Measurements from ENCODE around the gene GNAT3.

DNA sequence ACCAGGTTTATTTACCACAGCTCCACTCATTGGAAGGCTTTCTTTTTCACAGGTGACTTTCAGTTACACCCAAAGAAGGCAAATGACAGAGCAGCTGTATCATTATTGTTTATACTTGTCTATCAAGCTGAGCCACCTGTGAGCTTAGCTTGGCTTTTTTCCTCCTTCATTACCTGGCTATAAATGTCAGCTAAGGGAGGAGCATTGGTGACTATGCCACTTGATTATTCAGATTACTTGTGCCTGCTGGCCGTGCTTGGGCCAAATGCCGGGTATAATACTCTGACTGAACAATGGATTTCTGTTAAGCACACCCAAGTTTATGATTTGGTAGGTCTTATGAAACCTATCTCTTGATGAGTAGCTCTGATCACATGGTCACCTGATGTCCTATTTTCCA lies 9.9 kb upstream of the GNAT3 start:
- no peak for TF ChIP-seq ZSCAN5A (tag by site-specific recombination; IDR thresholded peaks at IDR 0.05)
- TF ChIP-seq ZNF10 (tag by site-specific recombination; IDR thresholded peaks at IDR 0.05), result no peak
- TF ChIP-seq CTCF (tag by site-specific recombination; IDR thresholded peaks at IDR 0.05), result no peak
- TF ChIP-seq ZBTB8A (tag by site-specific recombination; IDR thresholded peaks at IDR 0.05), result no peak
- TF ChIP-seq, protein P1, sequence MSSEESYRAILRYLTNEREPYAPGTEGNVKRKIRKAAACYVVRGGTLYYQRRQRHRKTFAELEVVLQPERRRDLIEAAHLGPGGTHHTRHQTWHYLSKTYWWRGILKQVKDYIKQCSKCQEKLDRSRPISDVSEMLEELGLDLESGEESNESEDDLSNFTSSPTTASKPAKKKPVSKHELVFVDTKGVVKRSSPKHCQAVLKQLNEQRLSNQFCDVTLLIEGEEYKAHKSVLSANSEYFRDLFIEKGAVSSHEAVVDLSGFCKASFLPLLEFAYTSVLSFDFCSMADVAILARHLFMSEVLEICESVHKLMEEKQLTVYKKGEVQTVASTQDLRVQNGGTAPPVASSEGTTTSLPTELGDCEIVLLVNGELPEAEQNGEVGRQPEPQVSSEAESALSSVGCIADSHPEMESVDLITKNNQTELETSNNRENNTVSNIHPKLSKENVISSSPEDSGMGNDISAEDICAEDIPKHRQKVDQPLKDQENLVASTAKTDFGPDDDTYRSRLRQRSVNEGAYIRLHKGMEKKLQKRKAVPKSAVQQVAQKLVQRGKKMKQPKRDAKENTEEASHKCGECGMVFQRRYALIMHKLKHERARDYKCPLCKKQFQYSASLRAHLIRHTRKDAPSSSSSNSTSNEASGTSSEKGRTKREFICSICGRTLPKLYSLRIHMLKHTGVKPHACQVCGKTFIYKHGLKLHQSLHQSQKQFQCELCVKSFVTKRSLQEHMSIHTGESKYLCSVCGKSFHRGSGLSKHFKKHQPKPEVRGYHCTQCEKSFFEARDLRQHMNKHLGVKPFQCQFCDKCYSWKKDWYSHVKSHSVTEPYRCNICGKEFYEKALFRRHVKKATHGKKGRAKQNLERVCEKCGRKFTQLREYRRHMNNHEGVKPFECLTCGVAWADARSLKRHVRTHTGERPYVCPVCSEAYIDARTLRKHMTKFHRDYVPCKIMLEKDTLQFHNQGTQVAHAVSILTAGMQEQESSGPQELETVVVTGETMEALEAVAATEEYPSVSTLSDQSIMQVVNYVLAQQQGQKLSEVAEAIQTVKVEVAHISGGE (tag by site-specific recombination; conservative IDR thresholded peaks at IDR 0.05; ENCODE audit: low read depth), result no peak
- TF ChIP-seq ZNF274 (IDR thresholded peaks at IDR 0.05; ENCODE audit: low read length), result no peak
- TF ChIP-seq ZNF274 (tag by site-specific recombination; IDR thresholded peaks at IDR 0.05; ENCODE audit: borderline replicate concordance), result no peak
- TF ChIP-seq IKZF3 (tag by site-specific recombination; IDR thresholded peaks at IDR 0.05), result no peak
- no peak for TF ChIP-seq ZNF24 (tag by site-specific recombination; IDR thresholded peaks at IDR 0.05)
- TF ChIP-seq ZNF600 (tag by site-specific recombination; IDR thresholded peaks at IDR 0.05), result no peak
- no peak for TF ChIP-seq PRDM1 (tag by site-specific recombination; IDR thresholded peaks at IDR 0.05)
- TF ChIP-seq YY2 (tag by site-specific recombination; IDR thresholded peaks at IDR 0.05), result no peak
- TF ChIP-seq, protein P2, sequence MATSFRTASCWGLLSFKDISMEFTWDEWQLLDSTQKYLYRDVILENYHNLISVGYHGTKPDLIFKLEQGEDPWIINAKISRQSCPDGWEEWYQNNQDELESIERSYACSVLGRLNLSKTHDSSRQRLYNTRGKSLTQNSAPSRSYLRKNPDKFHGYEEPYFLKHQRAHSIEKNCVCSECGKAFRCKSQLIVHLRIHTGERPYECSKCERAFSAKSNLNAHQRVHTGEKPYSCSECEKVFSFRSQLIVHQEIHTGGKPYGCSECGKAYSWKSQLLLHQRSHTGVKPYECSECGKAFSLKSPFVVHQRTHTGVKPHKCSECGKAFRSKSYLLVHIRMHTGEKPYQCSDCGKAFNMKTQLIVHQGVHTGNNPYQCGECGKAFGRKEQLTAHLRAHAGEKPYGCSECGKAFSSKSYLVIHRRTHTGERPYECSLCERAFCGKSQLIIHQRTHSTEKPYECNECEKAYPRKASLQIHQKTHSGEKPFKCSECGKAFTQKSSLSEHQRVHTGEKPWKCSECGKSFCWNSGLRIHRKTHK (tag by site-specific recombination; IDR thresholded peaks at IDR 0.05), result no peak
- TF ChIP-seq ZNF112 (tag by site-specific recombination; IDR thresholded peaks at IDR 0.05), result no peak
